HL-60 (cell line): Measurements from ENCODE around the gene GRB10.

Experiments used
- SPI1 ChIP-seq: IDR thresholded peaks from 2 replicates; pipeline ENCODE4 v1.6.1; 2012; ENCODE audit warnings: low read depth, mild to moderate bottlenecking, borderline replicate concordance
- TF ChIP-seq, protein P1 (sequence below): IDR thresholded peaks from one replicate; pipeline ENCODE4 v1.5.1; 2011; ENCODE audit warnings: low read length, control low read depth, inconsistent platforms; ENCODE audit not compliant: insufficient read depth
- TF ChIP-seq, protein P2 (sequence below): IDR thresholded peaks from 2 replicates; pipeline ENCODE4 v1.6.1; 2012; ENCODE audit warnings: low read depth; ENCODE audit not compliant: insufficient replicate concordance

- TF ChIP-seq, protein P1, sequence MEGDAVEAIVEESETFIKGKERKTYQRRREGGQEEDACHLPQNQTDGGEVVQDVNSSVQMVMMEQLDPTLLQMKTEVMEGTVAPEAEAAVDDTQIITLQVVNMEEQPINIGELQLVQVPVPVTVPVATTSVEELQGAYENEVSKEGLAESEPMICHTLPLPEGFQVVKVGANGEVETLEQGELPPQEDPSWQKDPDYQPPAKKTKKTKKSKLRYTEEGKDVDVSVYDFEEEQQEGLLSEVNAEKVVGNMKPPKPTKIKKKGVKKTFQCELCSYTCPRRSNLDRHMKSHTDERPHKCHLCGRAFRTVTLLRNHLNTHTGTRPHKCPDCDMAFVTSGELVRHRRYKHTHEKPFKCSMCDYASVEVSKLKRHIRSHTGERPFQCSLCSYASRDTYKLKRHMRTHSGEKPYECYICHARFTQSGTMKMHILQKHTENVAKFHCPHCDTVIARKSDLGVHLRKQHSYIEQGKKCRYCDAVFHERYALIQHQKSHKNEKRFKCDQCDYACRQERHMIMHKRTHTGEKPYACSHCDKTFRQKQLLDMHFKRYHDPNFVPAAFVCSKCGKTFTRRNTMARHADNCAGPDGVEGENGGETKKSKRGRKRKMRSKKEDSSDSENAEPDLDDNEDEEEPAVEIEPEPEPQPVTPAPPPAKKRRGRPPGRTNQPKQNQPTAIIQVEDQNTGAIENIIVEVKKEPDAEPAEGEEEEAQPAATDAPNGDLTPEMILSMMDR: no peak
- TF ChIP-seq SPI1: no peak
- TF ChIP-seq, protein P2, sequence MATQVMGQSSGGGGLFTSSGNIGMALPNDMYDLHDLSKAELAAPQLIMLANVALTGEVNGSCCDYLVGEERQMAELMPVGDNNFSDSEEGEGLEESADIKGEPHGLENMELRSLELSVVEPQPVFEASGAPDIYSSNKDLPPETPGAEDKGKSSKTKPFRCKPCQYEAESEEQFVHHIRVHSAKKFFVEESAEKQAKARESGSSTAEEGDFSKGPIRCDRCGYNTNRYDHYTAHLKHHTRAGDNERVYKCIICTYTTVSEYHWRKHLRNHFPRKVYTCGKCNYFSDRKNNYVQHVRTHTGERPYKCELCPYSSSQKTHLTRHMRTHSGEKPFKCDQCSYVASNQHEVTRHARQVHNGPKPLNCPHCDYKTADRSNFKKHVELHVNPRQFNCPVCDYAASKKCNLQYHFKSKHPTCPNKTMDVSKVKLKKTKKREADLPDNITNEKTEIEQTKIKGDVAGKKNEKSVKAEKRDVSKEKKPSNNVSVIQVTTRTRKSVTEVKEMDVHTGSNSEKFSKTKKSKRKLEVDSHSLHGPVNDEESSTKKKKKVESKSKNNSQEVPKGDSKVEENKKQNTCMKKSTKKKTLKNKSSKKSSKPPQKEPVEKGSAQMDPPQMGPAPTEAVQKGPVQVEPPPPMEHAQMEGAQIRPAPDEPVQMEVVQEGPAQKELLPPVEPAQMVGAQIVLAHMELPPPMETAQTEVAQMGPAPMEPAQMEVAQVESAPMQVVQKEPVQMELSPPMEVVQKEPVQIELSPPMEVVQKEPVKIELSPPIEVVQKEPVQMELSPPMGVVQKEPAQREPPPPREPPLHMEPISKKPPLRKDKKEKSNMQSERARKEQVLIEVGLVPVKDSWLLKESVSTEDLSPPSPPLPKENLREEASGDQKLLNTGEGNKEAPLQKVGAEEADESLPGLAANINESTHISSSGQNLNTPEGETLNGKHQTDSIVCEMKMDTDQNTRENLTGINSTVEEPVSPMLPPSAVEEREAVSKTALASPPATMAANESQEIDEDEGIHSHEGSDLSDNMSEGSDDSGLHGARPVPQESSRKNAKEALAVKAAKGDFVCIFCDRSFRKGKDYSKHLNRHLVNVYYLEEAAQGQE: no peak
These were observed 28.0 kb downstream of the GRB10 start for GRCh38 chr7:50754684-50755083.
